Dermis blood vessel endothelial cell (primary cell): ENCODE measurements around the gene PERM1. TPM values are rescaled to one million over a fixed set of nuclear protein-coding genes. Genes with fewer than 3 reads are reported as not detected.

Experiments
- DNase-seq: peaks from one replicate; pipeline ENCODE4 v3.0.0; 2010
- total RNA-seq: library from RNA; depleted of rRNA; stranded (reverse); fragments of >200 nt; gene quantifications from 2 replicates; pipeline ENCODE4 v1.2.3, GENCODE V29; 2014

PERM1 gene
- total RNA-seq, 1 donor from 2014 or later, result not detected

DNA sequence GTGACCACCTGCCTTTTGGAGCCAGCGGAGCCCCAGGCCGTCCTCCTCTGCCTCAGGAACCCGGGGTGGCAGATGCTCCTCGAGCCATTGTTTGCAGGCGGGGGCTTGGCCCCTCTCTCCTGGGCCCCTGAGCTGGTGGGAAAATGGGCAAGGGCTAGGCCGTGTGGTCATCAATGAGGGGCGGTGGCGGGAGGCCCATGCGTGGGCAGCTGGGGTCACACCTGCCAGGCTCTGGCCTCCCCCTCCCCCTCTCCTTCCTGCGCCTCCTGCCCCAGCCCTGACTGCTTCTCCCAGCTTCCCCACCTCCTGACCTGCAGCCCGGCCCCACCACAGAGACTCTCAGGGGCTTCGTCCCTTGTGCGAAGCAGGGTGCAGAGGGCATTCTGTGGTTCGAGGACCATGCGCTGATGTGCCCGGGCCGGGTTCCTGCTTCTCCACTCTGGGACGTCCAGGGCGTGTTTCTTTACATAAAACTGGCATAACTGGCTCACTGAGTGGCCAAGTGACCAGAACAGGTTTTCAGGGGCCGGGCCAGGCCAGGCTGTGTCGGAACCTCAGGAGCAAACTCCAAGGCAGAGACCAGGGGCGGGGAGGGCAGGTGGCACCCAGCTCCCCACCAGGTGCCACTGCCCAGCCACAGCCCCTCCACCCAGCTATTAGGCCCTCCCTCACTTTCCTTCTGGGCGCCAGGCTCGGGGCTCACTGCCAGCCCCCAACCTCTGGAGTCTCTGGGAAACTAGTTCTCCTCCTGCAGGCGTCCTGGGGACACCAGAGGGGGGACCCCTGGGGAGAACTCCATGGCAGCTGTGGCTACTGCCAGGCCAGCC is 48.9 kb downstream of the PERM1 start:
- DNase-seq, result no peak

DNA sequence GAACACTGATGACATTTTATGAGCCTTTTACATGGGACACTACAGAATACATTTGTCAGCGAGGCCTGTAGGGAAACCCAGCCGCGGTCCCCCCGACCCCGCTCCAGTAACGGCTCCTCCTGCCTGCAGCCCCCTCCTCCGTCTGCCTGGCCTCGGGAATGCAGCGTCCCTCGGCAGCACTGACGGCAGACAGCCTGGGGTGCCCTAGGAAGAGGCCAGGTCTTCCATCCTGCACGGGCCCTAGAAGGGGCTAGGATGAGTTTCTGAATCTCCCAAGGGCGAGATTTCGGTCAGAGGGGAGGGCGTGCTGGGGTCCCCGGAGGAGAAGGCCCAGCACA is 49.8 kb downstream of the PERM1 start:
- no peak for DNase-seq

DNA sequence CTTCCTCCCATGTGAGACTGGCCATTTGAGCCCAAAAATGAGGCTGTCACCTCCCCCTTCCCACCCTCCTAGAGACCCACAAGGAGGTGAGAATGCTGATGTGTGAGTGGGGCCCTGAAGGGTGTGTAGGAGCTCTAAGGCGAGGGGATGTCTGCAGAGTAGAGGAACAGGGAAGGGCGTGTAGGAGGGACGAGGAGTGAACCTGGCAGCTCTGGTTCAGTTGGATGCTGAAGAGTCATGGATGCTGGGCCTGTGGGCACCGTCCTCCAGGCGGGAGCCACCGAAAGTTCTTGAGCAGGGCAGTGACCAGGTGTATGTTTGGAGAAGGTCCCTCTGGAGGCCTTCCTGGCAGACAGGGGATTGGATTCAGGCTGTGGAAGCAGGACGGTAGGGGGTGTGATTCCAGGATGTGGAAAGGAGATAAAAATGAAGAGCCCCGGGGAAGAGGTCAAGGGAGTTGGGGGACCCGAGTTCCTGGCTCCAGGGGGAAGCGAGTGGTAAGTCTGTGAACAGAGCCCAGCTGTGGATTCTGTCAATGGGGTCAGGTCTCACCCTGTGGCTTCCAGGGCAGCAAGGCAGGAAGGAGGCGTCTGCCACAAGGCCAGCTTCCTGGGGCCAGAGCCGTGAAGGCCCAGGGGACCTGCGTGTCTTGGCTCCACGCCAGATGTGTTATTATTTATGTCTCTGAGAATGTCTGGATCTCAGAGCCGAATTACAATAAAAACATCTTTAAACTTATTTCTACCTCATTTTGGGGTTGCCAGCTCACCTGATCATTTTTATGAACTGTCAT is 50.3 kb downstream of the PERM1 start:
- no peak for DNase-seq

GRCh38 chr1:930633-931138 is 51.2 kb downstream of the PERM1 start:
- no peak for DNase-seq

DNA sequence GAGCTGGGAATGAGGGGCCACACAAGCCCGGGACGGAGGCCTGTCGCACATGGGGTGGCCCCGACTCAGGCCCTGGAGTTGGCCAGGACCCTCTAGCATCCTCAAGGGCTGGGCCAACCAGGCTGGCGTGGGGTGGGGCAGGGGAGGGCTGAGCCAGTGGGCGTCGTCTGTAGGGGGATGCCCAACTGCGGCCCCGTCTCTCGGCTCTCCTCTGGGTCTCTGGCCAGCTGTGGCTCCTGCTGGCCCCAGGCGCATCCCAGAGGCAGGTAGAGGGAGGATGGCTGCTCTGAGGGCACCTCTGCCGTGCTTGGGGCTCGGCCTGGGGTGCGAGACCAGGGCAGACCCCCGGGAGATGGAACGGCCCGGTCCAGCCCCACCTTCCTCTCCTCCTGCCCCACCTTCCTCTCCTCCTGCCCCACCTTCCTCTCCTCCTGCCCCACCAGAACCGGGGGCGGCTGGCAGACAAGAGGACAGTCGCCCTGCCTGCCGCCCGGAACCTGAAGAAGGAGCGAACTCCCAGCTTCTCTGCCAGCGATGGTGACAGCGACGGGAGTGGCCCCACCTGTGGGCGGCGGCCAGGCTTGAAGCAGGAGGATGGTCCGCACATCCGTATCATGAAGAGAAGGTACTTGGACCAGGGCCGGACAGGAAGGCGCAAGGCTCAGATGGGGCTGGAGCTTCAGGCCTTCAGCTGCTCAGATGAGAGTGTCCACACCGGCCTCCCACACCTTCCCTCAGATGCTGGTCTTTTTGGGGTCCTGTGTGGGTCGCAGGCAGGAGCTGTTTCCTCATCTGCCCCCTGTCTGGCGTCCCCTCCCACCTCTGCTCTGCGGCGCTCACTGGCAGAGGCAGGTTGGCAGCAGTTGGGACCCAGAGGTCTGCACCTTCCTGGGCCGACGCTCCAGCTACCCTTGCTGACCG is 51.9 kb downstream of the PERM1 start:
- no peak for DNase-seq

DNA sequence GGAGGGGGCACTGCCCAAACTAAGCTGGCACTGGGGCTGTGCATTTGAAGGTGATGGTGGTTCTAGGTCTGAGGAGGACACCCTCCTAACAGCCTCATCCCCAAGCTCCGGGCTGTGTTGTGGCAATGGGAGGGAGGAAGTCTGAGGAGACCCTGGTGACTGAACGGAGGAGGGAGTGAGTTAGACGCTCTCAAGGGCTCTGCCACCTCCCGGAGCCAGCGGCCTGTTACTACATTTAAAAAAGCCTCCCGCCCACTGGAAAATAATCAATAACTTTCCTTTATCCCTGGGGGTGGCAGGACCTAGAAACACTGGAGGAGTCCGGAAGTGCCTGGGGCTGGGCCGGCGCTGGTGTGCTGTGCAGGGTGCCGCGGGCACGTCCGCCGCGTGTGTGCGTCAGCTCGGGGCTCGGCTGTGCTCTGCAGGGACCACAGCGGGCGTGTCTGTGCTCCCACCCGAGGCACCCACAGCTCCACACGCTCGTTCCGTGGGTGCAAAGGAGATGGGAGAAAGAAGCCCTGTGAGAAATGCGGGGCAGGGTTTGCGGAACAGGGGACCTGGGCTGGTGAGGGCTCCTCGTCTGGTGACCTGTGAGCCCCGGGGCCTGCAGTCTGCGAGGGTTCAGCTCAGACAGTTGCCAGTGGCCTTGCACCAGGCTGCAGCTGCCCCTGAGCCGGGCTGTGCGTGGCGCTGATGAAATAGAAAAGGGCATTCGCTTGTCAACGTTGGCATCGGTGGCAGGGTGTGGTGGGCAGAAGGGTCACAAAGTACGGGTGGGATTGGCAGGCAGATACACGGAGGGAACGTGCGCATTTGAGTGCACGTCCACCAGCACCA is 52.9 kb downstream of the PERM1 start:
- DNase-seq, result no peak

- DNase-seq, result no peak
Observed at GRCh38 chr1:927748-928147, 54.1 kb downstream of the PERM1 start.

DNA sequence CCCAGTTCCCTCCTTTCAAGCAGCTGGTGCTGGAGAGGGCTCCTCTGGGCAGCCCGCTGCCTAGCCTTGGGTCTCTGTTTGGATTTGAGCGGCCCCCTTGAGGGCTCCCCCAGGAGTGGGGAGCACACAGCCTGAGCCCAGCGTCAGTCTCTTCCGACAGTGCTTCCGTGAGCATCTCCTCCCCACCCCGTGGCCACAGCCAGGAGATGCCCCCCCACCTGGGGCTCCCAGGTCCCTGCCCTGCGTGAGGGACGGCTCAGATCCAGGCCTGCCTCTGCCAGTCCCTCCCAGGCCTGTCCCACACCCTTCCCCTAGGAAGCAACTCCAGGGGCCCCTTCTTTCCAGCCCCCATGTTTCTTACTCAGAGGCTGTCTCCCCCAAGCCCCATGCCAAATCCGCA is 54.7 kb downstream of the PERM1 start:
- DNase-seq, result no peak

- DNase-seq, result no peak
Observed at GRCh38 chr1:925561-926421, 56.1 kb downstream of the PERM1 start.

Other genes with a start within 250 kb of the PERM1 start
- gene SAMD11, start 58.2 kb downstream of the PERM1 start, total RNA-seq, result 0.19 and 0.68 TPM in 2 replicates
- gene NOC2L, start 22.8 kb downstream of the PERM1 start, total RNA-seq, result 70.5 and 98.0 TPM in 2 replicates
- 5.4 and 8.0 TPM in 2 replicates for gene KLHL17, start 21.5 kb downstream of the PERM1 start, total RNA-seq
- gene PLEKHN1, start 15.6 kb downstream of the PERM1 start, total RNA-seq, result 0.17 and 0.37 TPM in 2 replicates
- 49.6 and 76.9 TPM in 2 replicates for gene HES4, start 18.0 kb upstream of the PERM1 start, total RNA-seq
- gene ISG15, start 31.4 kb upstream of the PERM1 start, total RNA-seq, result 75.4 and 122 TPM in 2 replicates
- gene AGRN, start 38.0 kb upstream of the PERM1 start, total RNA-seq, result 102 and 117 TPM in 2 replicates
- not detected in 2 replicates for gene RNF223, start 92.2 kb upstream of the PERM1 start, total RNA-seq
- 11.4 and 11.7 TPM in 2 replicates for gene C1orf159, start 134.0 kb upstream of the PERM1 start, total RNA-seq
- gene TTLL10, start 191.8 kb upstream of the PERM1 start, total RNA-seq, result not detected in 2 replicates
- 1.0 TPM in 1 of 2 replicates, not detected in the other for gene TNFRSF18, start 224.5 kb upstream of the PERM1 start, total RNA-seq
- gene TNFRSF4, start 232.1 kb upstream of the PERM1 start, total RNA-seq, result 1.8 and 4.8 TPM in 2 replicates
- 122 and 160 TPM in 2 replicates for gene SDF4, start 249.9 kb upstream of the PERM1 start, total RNA-seq